A673 (cell line): Measurements from ENCODE around the gene GRN.

Experiments
- EZH2 ChIP-seq: fragments of 200-600 bp; sonication (generic); IDR thresholded peaks from 2 replicates; pipeline ENCODE4 v1.6.1; 2017; ENCODE audit warnings: borderline replicate concordance, low read depth, mild to moderate bottlenecking, mixed read lengths, antibody characterized with exemption, low read length; ENCODE audit not compliant: poor library complexity, severe bottlenecking
- TF ChIP-seq, protein P1 (sequence below): fragments of 300-800, 200-600 bp; sonication (generic); conservative IDR thresholded peaks from 2 replicates; pipeline ENCODE4 v1.5.1; 2017; ENCODE audit warnings: low read depth, mild to moderate bottlenecking, antibody characterized with exemption, low read length, moderate library complexity, mixed read lengths

DNA sequence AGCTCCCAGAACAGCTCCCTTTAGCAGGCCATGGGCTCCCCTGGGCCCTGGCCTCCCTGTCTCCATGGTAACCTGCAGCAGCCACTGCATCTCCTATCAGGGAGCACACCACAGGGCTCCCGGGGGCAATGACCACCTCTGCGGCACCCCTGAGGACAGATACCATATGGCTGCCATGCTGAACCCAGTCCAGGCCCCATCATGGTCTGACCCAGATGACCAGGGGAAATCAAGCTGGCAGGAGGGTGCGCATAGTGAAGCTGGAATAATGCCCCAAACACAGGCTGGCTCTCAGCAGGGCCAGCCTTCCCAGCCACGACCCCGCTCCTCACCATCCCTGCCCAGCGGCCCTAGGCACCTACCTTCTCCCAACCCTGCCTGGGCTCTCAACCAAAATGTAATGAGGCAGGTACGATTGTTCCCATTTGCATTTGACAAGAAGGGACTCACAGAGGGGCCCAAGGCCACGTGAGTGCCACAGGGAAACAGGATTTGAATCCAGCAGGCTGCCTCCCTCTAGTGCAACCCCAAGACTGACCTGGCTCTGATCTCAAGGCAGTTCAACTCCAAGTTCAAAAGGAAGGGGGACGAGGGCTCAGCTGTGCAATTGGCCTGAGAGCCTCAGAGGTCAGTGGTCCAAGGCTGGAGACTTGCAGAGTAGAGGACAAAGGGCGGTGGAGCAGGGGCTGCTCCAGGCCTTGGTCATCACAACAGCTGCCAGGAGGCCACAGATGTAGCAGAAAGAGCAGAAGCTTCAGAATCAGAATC is 34.3 kb upstream of the GRN start:
- TF ChIP-seq, protein P1, sequence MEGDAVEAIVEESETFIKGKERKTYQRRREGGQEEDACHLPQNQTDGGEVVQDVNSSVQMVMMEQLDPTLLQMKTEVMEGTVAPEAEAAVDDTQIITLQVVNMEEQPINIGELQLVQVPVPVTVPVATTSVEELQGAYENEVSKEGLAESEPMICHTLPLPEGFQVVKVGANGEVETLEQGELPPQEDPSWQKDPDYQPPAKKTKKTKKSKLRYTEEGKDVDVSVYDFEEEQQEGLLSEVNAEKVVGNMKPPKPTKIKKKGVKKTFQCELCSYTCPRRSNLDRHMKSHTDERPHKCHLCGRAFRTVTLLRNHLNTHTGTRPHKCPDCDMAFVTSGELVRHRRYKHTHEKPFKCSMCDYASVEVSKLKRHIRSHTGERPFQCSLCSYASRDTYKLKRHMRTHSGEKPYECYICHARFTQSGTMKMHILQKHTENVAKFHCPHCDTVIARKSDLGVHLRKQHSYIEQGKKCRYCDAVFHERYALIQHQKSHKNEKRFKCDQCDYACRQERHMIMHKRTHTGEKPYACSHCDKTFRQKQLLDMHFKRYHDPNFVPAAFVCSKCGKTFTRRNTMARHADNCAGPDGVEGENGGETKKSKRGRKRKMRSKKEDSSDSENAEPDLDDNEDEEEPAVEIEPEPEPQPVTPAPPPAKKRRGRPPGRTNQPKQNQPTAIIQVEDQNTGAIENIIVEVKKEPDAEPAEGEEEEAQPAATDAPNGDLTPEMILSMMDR, result no peak
- no peak for TF ChIP-seq EZH2
